DND-41 (cell line): ENCODE results near the gene SFRP4.

Source experiments
- CTCF ChIP-seq: IDR thresholded peaks from 2 replicates; pipeline ENCODE4 v1.5.1; 2012; ENCODE audit warnings: borderline replicate concordance, low read length, moderate library complexity, mild to moderate bottlenecking; ENCODE audit not compliant: poor library complexity, severe bottlenecking; ENCODE audit errors: extremely low read depth
- EZH2 ChIP-seq: IDR thresholded peaks from 3 replicates; pipeline ENCODE4 v1.6.1; 2012; ENCODE audit warnings: borderline replicate concordance, low read depth, mild to moderate bottlenecking, moderate library complexity, low read length, inconsistent platforms; ENCODE audit not compliant: severe bottlenecking

DNA sequence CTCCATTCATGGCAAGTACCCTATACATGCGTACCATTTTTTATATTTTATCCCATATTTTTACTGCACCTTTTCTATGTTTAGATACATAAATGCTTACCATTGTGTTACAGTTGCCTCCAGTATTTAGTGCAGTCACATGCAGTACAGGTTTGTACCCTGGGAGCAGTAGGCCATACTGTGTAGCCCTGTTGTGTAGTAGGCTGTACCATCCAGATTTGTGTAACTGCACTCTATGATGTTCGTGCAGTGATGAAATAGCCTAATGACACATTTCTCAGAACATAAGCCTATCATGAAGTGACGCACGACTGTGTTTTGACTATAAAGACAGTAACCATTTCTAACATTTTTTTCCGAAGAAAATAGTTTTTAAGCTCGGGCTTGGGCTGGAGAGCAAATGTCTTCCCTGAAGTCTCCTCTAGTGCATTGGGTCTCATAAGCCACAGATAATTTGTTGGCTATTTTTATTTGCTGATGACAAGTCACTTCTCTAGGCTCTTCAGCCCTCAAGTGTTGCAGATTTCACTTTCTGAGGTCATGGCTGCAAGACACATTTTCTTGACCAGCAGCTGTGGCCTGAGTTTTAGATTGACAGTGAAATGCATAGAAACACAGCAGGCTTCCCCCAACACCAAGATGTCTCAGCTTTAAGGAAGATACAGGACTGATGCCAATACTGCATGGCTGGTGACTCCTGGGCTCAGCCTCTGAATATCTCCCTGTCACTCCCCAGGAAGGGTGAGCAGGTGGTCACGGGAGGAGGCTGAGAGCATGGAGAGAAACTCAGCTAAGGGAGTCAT, 30.7 kb upstream of the SFRP4 start:
- TF ChIP-seq CTCF (no peak), EZH2 (no peak)
